Measurements from ENCODE around the gene FBRS. TPM values are rescaled to one million over a fixed set of nuclear protein-coding genes. Genes with fewer than 3 reads are reported as not detected.

The FBRS gene
- total and polyA plus RNA-seq, 2 of the 13 experiments (the other 11 are each of a cell fraction or from before 2014, with no cell fraction given), result 13.7 to 16.2 TPM

DNA sequence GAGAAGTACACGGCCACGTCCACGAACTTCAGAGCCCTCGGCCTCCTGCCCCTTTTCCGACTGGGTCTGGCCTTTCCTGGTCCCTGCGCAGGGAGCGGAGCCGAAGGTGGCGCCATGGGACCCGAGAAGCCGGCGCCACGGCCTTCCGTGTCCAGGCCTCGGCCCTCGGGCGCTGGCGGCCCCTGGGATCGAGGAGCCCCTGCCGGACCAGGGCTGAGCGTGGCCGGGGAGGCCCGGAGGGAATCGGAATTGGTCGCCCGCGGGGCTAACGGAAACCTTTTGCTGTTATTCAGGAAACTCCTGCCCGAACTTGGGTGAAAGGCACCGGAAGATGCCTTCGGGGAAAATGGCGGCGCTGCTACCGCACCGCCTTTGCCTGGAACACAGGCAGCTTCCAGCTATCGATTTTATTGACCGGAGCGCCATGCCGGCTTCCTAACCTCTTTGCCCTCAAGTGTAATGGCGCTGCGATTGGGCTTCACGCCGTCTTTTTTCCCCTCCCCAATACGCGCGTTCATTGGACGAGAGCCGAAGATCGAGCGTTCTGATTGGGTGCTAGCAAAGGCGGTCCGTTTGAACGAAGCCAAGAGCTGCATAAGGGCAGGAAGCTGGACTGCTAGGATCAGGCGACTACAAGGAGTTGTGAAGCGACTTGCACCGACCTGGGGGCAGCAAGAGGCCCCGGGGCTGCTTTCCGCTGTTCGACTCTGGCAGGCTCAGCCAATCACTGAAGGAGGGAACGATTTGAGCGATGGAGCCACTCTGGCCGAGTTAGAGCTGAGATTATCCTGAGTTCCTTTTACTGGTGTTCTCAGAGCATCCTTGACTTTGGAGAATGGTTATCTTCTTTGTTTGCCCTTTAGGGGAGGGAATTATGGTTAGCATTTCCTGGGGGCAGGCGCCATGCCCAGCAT, 48.0 kb upstream of the FBRS start, which contains the start of gene ZNF689 (continued):
- TF ChIP-seq ZBTB25 (CRISPR knock-in tag; IDR thresholded peaks at IDR 0.05) (peak; percentile 98), ZMAT5 (CRISPR knock-in tag; IDR thresholded peaks at IDR 0.05; ENCODE audit: borderline replicate concordance, low read depth) (no peak), SYNCRIP (IDR thresholded peaks at IDR 0.05; ENCODE audit: insufficient read depth, low read depth, low read length) (no peak), ZSCAN21 (CRISPR knock-in tag; IDR thresholded peaks at IDR 0.05; ENCODE audit: borderline replicate concordance) (peak; percentile 85), HMGXB3 (CRISPR knock-in tag; IDR thresholded peaks at IDR 0.05; ENCODE audit: borderline replicate concordance) (peak; percentile 100), RERE (CRISPR knock-in tag; IDR thresholded peaks at IDR 0.05; ENCODE audit: low read depth) (no peak), ESRRA (CRISPR knock-in tag; IDR thresholded peaks at IDR 0.05; ENCODE audit: low read depth) (peak; percentile 73), PTBP1 (IDR thresholded peaks at IDR 0.05; ENCODE audit: low read depth, low read length, poor library complexity, severe bottlenecking) (peak; percentile 33), GTF3A (CRISPR knock-in tag; conservative IDR thresholded peaks at IDR 0.05) (0 out of 2 replicates have a peak, but pooled peaks have one; percentile 56), JUN (CRISPR knock-in tag; IDR thresholded peaks at IDR 0.05) (no peak)
- TF ChIP-seq, protein P1, sequence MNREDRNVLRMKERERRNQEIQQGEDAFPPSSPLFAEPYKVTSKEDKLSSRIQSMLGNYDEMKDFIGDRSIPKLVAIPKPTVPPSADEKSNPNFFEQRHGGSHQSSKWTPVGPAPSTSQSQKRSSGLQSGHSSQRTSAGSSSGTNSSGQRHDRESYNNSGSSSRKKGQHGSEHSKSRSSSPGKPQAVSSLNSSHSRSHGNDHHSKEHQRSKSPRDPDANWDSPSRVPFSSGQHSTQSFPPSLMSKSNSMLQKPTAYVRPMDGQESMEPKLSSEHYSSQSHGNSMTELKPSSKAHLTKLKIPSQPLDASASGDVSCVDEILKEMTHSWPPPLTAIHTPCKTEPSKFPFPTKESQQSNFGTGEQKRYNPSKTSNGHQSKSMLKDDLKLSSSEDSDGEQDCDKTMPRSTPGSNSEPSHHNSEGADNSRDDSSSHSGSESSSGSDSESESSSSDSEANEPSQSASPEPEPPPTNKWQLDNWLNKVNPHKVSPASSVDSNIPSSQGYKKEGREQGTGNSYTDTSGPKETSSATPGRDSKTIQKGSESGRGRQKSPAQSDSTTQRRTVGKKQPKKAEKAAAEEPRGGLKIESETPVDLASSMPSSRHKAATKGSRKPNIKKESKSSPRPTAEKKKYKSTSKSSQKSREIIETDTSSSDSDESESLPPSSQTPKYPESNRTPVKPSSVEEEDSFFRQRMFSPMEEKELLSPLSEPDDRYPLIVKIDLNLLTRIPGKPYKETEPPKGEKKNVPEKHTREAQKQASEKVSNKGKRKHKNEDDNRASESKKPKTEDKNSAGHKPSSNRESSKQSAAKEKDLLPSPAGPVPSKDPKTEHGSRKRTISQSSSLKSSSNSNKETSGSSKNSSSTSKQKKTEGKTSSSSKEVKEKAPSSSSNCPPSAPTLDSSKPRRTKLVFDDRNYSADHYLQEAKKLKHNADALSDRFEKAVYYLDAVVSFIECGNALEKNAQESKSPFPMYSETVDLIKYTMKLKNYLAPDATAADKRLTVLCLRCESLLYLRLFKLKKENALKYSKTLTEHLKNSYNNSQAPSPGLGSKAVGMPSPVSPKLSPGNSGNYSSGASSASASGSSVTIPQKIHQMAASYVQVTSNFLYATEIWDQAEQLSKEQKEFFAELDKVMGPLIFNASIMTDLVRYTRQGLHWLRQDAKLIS (CRISPR knock-in tag; IDR thresholded peaks at IDR 0.05), result peak; percentile 54; the same call in 1 of the 2 replicates
